Upper lobe of right lung (tissue), 1 donor: Measurements from ENCODE around the gene U2AF2. TPM values are rescaled to one million over a fixed set of nuclear protein-coding genes. Genes with fewer than 3 reads are reported as not detected.
A peak's percentile ranks its signal among the peaks of the same experiment; 100 is the strongest.

ENCODE experiments used
- ATAC-seq: fragments of 200-7000 bp; cut with Tn5 transposase; one replicate; pipeline ENCODE4 v1.9.1; 2020; ENCODE audit warnings: mild to moderate bottlenecking, moderate library complexity
- DNase-seq: peaks from one replicate; pipeline ENCODE4 v3.0.0-alpha.2; 2020
- H3K27ac ChIP-seq: fragments of 200-600 bp; one replicate; pipeline ENCODE4 v1.8.0; 2022
- H3K27me3 ChIP-seq: fragments of 200-600 bp; one replicate; pipeline ENCODE4 v1.8.0; 2022; ENCODE audit warnings: mild to moderate bottlenecking
- H3K36me3 ChIP-seq: fragments of 200-600 bp; one replicate; pipeline ENCODE4 v1.8.0; 2022
- H3K4me1 ChIP-seq: fragments of 200-600 bp; one replicate; pipeline ENCODE4 v1.8.0; 2022
- H3K4me3 ChIP-seq: fragments of 200-600 bp; one replicate; pipeline ENCODE4 v1.8.0; 2022; ENCODE audit warnings: mild to moderate bottlenecking
- H3K9me3 ChIP-seq: fragments of 200-600 bp; one replicate; pipeline ENCODE4 v1.8.0; 2022
- intact Hi-C: fragments of 100-400 bp; cut with DNase I; formaldehyde crosslinking; loops from one replicate; pipeline ENCODE4 v1.11.0; 2022
- long read RNA-seq: library from polyadenylated mRNA; unstranded; transcript quantifications from one replicate; pipeline ENCODE4 v2.0.0, GENCODE V29; 2021
- total RNA-seq: library from RNA; stranded (reverse); fragmentation: NEBNext Ultra II Directional; extraction: Animal tissue kit (Norgen Biotek cat#: 25700); gene quantifications from one replicate; pipeline ENCODE4 v1.2.1, GENCODE V29; 2021
- TF ChIP-seq, protein P1 (sequence below): fragments of 200-600 bp; IDR thresholded peaks from one replicate; pipeline ENCODE4 v1.8.0; 2022; ENCODE audit warnings: antibody characterized with exemption
- donor health status: DM: no; HTN: yes; CAD: no; lungs with severe emphysema.

The U2AF2 gene
- 142 TPM for total RNA-seq
- long read RNA-seq, transcript U2AF2-202 (12 exons, 3,022 nt) = major isoform, 8 of 16 reads
- long read RNA-seq, partial matches to known transcripts = 2 of 16 reads
- long read RNA-seq, other reads (novel, unspliced or antisense) = 5 of 16 reads

DNA sequence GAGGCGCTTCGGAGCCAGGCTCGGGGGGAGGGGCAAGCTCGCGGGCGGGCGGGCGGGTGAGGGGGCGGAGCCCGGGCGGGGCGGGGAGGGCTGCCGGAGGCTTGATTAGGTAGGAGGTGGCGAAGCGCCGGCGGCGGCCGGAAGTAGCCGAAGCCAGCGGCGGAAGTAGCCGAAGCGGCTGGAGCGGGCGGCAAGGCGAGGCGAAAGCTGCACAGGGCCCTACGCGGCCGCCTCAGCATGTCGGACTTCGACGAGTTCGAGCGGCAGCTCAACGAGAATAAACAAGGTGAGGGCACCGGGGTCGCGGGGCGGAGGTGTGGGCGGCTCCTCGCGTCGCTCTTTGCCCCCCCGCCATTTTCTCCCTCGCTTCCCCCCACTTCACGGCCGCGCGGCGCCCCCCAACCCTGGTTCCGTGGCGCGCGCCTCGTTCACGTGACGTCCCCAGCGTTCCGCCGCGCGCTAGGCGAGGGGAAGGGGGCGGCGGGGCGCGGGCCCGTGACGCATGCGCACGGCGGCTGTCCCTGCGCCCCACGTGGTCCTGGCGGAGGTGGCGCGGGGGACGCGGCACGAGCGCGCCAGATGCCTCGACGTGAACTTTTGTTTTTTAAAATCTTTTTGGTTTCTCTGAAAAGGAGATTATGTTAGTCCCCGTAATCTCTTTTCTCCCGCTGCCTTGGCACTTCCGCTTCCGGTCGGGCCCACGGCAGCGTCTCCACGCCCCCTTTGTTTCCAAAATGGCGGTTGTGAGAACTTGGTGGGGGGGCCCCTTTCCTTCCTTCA is at the start of gene U2AF2:
Gene U2AF2, plus strand, starts transcription at position 168 of the 780 bp plus-strand sequence. Its CDS starts 70 bp downstream, at position 238.
- no peaks in the 10 kb centered on the region for H3K27me3 ChIP-seq
- DNase-seq (peak; percentile 98), ATAC-seq (peak; percentile 80)
- peaks cover 43% of the 10 kb centered on the region for H3K4me1 ChIP-seq
- H3K36me3 ChIP-seq = peaks cover 10% of the 10 kb centered on the region
- H3K4me3 ChIP-seq = peak within 1 kb of the TSS; percentile 81
- TF ChIP-seq, protein P1, sequence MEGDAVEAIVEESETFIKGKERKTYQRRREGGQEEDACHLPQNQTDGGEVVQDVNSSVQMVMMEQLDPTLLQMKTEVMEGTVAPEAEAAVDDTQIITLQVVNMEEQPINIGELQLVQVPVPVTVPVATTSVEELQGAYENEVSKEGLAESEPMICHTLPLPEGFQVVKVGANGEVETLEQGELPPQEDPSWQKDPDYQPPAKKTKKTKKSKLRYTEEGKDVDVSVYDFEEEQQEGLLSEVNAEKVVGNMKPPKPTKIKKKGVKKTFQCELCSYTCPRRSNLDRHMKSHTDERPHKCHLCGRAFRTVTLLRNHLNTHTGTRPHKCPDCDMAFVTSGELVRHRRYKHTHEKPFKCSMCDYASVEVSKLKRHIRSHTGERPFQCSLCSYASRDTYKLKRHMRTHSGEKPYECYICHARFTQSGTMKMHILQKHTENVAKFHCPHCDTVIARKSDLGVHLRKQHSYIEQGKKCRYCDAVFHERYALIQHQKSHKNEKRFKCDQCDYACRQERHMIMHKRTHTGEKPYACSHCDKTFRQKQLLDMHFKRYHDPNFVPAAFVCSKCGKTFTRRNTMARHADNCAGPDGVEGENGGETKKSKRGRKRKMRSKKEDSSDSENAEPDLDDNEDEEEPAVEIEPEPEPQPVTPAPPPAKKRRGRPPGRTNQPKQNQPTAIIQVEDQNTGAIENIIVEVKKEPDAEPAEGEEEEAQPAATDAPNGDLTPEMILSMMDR = no peak
- H3K27ac ChIP-seq = peak within 1 kb of the TSS; percentile 97
- H3K9me3 ChIP-seq = no peaks in the 10 kb centered on the region
- intact Hi-C loops = no loop called here

DNA sequence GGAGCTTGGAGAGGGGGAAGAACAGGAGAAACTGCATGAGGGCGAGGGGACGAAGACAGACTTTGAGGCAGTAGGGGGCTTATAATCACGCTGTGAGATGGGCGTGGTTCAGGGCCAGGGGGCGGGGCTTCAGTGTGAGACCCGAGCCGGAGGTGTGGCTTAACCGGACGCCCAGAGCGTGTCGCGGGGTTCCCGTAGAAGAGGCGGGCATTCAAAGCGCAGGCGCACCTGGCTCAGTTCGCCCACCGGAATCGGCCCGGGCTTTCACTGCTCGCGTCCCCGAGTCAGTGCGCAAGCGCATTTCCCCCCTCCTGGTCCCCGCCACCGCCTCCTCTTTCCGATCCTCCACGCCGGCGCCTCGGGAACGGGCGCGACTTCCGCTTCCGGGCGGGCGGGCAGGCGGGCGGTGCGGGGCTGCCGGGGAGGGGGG is 49.6 kb upstream of the U2AF2 start:
- TF ChIP-seq, protein P1 = no peak
- Histone ChIP-seq H3K9me3 (no peaks in the 10 kb centered on the region), H3K27ac (peak overlapping the region; percentile 92), H3K4me1 (peaks cover 34% of the 10 kb centered on the region), H3K27me3 (no peaks in the 10 kb centered on the region), H3K36me3 (peaks cover 13% of the 10 kb centered on the region), H3K4me3 (peak overlapping the region; percentile 66)
- ATAC-seq (peak; percentile 86), DNase-seq (peak; percentile 99)
- intact Hi-C loops = no loop called here

DNA sequence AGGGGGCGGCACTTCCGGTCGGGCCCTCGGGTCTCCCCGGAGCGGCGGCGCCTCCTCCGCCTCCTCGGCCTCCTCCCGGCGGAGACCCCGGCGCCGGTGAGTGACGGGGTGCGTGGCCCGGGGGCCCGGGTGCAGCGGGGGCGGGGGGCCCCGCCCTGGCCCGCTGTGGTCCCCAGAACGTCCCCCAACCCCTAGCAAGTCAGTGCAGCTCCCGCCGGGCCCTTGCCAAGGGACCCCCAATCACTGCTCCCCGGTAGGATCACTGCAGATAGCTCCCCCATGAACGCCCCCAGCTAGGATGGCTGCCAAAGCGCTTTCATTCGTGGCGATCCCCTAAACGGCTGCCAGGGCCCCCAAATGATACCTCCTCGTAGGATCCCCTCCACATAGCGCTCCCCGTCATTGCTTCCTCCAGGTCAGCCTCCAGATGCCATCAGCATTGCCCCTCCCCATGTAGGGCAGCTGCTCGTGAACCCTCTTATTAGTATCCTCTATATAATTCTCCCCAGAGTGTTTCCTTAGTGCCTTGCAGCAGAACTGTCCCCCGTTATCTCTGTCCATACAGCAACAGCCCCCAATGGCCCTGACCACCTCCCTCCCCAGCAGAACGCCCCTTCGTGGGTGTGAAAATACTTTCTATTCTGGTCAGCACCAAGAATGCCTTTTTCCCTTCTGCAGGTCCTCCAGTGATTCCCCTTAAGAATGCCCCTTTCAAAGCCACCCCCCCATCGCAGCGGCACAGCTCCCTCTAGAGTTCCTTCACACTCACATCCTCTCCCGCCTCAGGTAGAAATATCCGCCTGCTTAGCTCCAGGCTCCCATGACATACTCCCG is 49.0 kb upstream of the U2AF2 start, which contains the start of gene ZNF865:
Gene ZNF865, plus strand, starts transcription at position 11 of the 834 bp plus-strand sequence. CDS start 7,972 bp downstream, outside the sequence.
- H3K4me1 ChIP-seq = peaks cover 31% of the 10 kb centered on the region
- H3K4me3 ChIP-seq = peak within 1 kb of the TSS; percentile 66
- DNase-seq = peak; percentile 86
- ATAC-seq = peak; percentile 65
- H3K27me3 ChIP-seq = no peaks in the 10 kb centered on the region
- H3K27ac ChIP-seq = peak within 1 kb of the TSS; percentile 92
- H3K36me3 ChIP-seq = peaks cover 14% of the 10 kb centered on the region
- TF ChIP-seq, protein P1 = peak; percentile 70
- intact Hi-C loops = no loop called here
- H3K9me3 ChIP-seq = no peaks in the 10 kb centered on the region

DNA sequence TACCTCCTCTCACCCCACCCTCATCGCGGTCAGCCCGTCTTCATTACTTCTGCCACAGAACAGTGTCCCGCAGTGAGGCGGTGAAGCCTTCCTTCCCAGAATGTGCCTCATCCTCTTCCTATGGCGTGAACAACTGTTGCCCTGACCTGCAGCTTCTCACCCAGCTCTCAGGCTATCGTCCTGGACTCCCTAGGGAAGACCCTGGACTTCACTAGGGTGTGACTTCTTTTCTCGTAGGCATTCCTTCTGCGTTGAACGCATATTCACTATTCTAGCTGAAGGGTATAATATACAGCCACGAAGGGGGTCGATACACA is 48.4 kb upstream of the U2AF2 start:
- intact Hi-C loops = no loop called here
- ATAC-seq = no peak

DNA sequence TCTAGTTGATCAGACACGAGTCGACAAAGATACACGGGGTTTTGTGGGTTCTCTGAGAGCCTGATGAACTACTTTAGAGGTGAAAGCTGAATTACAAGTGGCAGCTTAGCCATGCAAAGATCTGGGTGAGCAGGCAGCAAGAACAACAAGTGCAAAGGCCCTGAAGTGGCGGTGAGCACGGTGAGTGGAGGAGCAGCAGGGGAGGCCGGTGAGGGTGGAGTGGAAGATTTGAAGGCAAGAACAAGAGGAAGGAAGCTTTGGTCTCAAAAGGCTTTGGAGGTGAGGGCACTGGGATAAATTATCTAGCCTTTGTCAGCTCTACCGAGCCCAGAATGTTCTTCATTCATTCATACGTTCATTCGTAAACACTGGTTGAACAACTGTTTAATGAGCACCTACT is 48.0 kb upstream of the U2AF2 start:
- H3K27ac ChIP-seq = peak overlapping the region; percentile 92
- H3K4me1 ChIP-seq = peaks cover 29% of the 10 kb centered on the region
- DNase-seq (no peak), ATAC-seq (no peak)
- TF ChIP-seq, protein P1 = no peak
- peaks cover 14% of the 10 kb centered on the region for H3K36me3 ChIP-seq
- no peaks in the 10 kb centered on the region for H3K27me3 ChIP-seq
- H3K9me3 ChIP-seq = no peaks in the 10 kb centered on the region
- intact Hi-C loops = no loop called here
- H3K4me3 ChIP-seq = peak overlapping the region; percentile 66

More for the DNA sequence above, 48.4 kb upstream of the U2AF2 start:
- Histone ChIP-seq H3K27me3 (no peaks in the 10 kb centered on the region), H3K9me3 (no peaks in the 10 kb centered on the region), H3K36me3 (peaks cover 14% of the 10 kb centered on the region), H3K27ac (peak overlapping the region; percentile 92), H3K4me1 (peaks cover 25% of the 10 kb centered on the region), H3K4me3 (peak overlapping the region; percentile 66)
- TF ChIP-seq, protein P1 = no peak
- DNase-seq = no peak
